DND-41 (cell line): Measurements from ENCODE around the gene MTPN.

ENCODE experiments used
- CTCF ChIP-seq: IDR thresholded peaks from 2 replicates; pipeline ENCODE4 v1.5.1; 2012; ENCODE audit warnings: borderline replicate concordance, low read length, moderate library complexity, mild to moderate bottlenecking; ENCODE audit not compliant: poor library complexity, severe bottlenecking; ENCODE audit errors: extremely low read depth
- EZH2 ChIP-seq: IDR thresholded peaks from 3 replicates; pipeline ENCODE4 v1.6.1; 2012; ENCODE audit warnings: borderline replicate concordance, low read depth, mild to moderate bottlenecking, moderate library complexity, low read length, inconsistent platforms; ENCODE audit not compliant: severe bottlenecking

DNA sequence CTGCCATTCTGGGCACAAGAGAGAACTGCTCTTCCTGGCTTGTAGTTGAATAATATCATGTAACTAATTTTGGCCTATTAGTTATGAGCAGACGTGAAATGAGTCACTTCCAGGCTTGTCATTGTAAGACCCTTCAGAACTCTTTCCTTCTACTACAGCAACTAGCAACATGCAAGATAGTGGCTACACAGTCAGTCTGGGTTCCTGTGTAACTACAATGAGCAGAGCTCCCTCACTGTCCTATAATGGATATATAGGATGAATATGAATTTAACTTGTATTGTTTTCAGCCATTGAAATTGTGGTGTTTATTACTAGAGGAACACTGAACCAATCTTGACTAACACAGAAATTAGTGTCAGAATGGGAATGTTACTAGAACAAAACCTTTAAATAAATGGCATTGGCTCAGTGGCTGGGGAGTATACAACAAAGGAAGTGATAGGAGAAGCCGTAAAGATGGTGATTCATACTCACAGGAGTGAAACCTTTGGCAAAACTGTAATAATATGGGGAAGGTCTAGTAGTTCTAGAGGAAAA, 2.9 kb upstream of the MTPN start:
- TF ChIP-seq CTCF = no peak
- TF ChIP-seq EZH2 = no peak
